Stimulated activated CD8-positive, alpha-beta memory T cell treated with anti-CD3 and anti-CD28 coated beads, Interleukin-4, amount 100 ng/mL, for 4 hours (primary cell): ENCODE data around the gene SLC7A5.
"Not testable (repeated sequence)": the region's sequence is repeated elsewhere in the genome, so short reads cannot be mapped to it uniquely, and the experiment has no call there.

Experiments used
- DNase-seq, 2 donors: peaks; one replicate each; pipeline ENCODE4 v3.0.0-alpha.2; 2020; ENCODE audit warnings: low read depth in 2 of 2, low spot score in 1 of 2

The SLC7A5 gene

GRCh38 chr16:87834005-87834667, 35.2 kb downstream of the SLC7A5 start:
- no peak for DNase-seq

DNA sequence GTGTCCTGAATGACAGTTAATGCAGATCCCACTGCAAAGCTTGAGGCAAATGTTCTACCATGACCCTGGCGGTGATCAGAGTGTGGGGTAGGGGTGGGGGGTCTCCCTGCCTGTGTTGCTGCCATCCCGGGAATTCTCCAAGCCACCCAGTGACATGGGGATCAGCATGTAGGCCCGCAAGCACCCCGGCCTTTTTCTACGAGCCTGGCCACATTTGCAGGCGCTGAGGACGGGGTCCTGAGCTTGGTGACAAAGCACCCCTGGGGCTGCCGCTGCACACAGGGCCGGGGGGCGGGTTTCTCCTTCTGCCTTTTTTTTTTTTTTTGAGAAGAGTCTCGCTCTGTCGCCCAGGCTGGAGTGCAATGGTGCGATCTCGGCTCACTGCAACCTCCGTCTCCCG, 35.8 kb downstream of the SLC7A5 start:
- no peak for DNase-seq

DNA sequence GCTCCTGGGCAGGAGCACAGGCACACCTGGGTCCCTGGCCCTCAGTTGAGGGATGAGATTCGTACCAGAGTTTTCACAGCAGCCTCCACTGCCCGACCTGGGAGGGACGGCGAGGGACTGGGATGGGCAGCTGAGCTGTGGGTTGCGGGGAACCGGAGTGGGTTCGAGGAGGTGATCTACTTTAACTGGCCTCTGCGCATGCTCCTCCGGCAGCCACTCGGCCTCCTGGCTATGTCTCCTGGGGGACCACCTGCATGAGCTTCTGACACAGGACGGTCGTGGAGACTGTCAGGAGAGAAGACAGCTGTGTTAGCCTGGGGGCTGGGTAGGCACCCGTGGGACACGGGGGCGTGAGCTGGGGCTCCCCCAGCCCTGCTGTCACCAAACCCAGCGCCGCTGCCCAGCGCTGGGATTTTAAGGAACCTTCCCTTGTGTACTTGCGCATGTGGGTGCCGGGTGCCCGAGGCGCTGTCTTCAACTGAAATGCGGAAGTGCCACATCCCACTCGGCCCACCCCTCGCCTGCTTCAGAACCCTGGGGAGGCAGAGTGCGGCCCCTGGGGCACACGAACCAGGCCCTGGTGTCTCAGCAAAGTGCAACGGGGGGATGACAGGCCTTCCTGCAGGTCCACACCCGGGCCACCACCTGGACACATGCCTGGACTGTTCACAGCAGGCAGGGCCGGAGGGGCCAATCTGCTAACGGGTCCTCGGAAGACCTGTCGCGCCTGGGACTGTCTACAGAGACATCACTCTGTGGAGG, 36.4 kb downstream of the SLC7A5 start:
- DNase-seq, result no peak

- no peak for DNase-seq
Observed at GRCh38 chr16:87832137-87832527, 37.2 kb downstream of the SLC7A5 start.

GRCh38 chr16:87831421-87832136, 37.7 kb downstream of the SLC7A5 start:
- no peak for DNase-seq

- DNase-seq, result no peak
Observed at GRCh38 chr16:87830673-87831420, 38.5 kb downstream of the SLC7A5 start.

GRCh38 chr16:87829988-87830672, 39.2 kb downstream of the SLC7A5 start:
- DNase-seq, result no peak

DNA sequence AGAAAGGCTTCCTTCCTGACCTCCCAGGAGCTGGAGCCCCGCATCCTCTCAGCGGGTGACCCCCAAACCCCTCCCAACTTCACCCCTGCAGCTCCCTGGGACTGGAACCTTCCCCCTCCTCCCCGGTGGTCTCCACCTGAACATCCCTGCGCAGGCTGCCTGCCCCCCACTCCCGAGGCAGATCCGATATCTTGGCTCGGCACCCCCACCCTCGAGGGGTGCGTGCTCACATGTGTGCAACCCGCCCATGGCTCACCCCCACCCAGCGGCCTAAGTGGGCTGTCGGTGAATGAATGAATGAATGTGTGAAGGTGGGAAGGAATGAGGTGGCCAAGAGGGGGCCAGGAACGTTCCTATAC, 39.7 kb downstream of the SLC7A5 start:
- DNase-seq, result no peak

DNA sequence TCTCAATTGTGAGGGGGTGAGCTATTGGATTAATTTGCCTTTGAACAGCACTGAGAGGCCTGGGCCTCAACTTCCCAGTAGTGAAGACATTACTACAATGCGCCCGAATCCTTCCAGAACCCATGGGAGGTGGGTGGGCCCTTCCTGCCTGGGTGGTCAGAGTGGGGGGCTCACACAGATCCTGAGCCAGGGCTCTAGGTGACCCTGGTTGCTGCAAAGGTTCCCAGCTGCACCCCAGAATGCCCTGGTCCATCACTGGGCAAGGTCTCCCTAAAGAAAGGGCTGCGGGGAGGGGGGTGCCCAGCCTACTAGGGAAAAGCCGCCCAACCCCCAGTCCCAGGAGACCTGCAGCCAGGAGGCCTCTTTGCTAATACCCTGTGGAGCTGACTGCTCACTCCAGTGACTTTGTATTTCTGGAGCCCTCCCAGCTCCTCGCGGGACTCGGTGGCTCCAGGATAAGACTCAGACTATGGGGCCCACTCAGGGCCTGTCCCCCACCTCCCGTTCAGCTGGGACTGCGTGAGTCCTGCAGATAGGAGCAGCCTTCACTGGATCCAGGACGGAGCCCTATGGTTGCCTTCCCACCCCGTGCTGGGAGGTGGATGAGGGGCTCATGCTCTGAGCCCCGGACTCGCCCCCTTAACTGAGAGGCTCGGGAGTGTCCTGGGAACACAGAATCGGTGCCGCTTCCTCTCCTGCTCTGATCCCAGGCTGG, 40.2 kb downstream of the SLC7A5 start:
- DNase-seq, result no peak

- DNase-seq, result no peak
Observed at GRCh38 chr16:87828071-87828906, 41.0 kb downstream of the SLC7A5 start.

DNA sequence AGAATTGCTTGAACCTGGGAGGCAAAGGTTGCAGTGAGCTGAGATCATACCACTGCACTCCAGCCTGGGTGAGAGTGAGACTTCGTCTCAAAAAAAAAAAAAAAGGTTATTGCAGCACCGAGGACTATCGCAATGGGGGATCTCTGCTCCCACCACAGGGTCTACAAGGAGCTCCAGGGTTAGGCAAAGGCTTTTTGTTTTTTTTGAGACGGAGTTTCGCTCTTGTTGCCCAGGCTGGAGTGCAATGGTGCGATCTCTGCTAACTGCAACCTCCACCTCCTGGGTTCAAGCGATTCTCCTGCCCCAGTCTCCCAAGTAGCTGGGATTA, 41.8 kb downstream of the SLC7A5 start:
- not testable (repeated sequence) for DNase-seq

GRCh38 chr16:87826798-87827587, 42.3 kb downstream of the SLC7A5 start:
- DNase-seq, result no peak

GRCh38 chr16:87826407-87826797, 42.9 kb downstream of the SLC7A5 start:
- DNase-seq, result not testable (repeated sequence)

- DNase-seq, result not testable (repeated sequence)
Observed at GRCh38 chr16:87825842-87826120, 43.5 kb downstream of the SLC7A5 start.

- no peak for DNase-seq
Observed at GRCh38 chr16:87824991-87825841, 44.1 kb downstream of the SLC7A5 start.

DNA sequence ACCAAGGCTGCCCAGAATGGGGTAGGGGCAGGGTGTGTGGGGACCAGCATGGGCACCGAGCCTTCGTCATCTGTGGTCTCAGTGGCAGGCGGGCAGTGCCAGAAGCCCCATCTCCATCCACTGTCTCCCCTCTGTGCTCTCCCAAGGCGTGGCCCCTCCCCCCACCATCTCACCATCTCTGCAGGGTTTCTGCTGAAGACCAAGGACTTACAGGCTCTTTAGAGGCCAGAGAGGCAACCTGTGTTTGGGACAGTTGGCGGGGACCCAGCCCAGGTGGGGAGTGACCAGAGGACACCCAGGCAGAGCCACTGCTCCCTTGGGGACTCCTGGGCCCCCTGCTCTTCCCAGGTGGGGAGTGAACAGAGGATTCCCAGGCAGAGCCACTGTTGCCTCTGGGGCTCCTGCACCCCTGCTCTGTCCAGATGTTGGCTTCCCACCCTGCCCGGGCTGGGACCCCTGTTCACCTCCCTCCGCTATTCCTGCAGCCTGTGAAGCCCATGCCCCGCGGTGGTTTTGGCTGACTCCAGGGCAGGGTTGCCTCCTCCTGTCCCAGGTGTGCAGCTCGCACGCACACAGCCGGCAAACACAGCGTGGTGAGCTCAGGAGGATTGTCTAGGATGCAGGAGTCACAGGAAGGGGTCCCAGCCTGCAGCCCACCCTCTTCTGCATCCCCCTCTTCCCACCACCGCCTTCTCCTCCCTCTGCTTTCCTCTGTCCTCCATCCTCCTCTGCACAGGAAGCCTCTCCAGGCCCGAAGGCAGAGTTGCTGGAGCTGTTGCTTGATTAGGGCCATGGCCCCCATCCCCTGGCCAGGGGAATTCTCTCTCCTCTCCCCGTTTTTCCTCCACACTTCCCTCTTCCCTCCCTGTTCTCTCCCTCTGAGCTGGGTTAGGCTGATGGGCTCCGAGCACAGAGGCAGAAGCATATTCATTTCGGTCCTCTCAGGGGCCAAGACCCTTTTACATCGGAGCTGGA, 45.0 kb downstream of the SLC7A5 start:
- DNase-seq, result no peak
